ENCODE measurements around the gene DOHH.

- TF ChIP-seq SPI1 (IDR thresholded peaks at IDR 0.05; ENCODE audit: low read depth, low read length) (no peak), TAF1 (IDR thresholded peaks at IDR 0.05; ENCODE audit: low read depth, low read length) (no peak), POLR2AphosphoS5 (IDR thresholded peaks at IDR 0.05; ENCODE audit: low read depth, low read length) (no peak)
These were observed 39.3 kb upstream of the DOHH start for GRCh38 chr19:3539756-3540118.
